ENCODE results near the gene MAPKAP1.

MAPKAP1 gene

GRCh38 chr9:125541840-125542243 lies 165.2 kb downstream of the MAPKAP1 start:
- H3K4me1 ChIP-seq (ENCODE audit: control insufficient read depth, low read depth, low read length): no peaks in the 10 kb centered on the region
- H3K79me1 ChIP-seq (ENCODE audit: low read length): no peaks in the 10 kb centered on the region
- no peak overlapping the region for H3K18ac ChIP-seq (ENCODE audit: low read length)
- H2AK5ac ChIP-seq (ENCODE audit: low read length): no peak overlapping the region
- H3K27ac ChIP-seq (ENCODE audit: low read depth, low read length): no peak overlapping the region
- no peak overlapping the region for H3K56ac ChIP-seq (ENCODE audit: low read length)
- H3K36me3 ChIP-seq (ENCODE audit: control insufficient read depth, insufficient read depth, low read length): no peaks in the 10 kb centered on the region
- H2BK15ac ChIP-seq (replicated peaks; ENCODE audit: low read depth): no peak overlapping the region
- H3K4me3 ChIP-seq (ENCODE audit: low read length): no peak overlapping the region
- H3K23ac ChIP-seq (ENCODE audit: low read length): no peak overlapping the region
- WGBS (ENCODE audit: extremely low coverage, insufficient coverage, low lambda C conversion rate): no CpG with 5 or more reads among the region's 12 CpGs
- no peak overlapping the region for H3K4ac ChIP-seq (ENCODE audit: low read depth, low read length)
- no peak overlapping the region for H2BK120ac ChIP-seq (ENCODE audit: low read depth, low read length)
- no peak overlapping the region for H2BK5ac ChIP-seq (ENCODE audit: low read length)
- H3K9ac ChIP-seq (ENCODE audit: low read length): no peak overlapping the region
- no peaks in the 10 kb centered on the region for H3K79me2 ChIP-seq (ENCODE audit: control insufficient read depth, insufficient read depth, low read length)
- DNase-seq: no peak
- no peak overlapping the region for H4K5ac ChIP-seq (ENCODE audit: low read length)
- H3K27me3 ChIP-seq (ENCODE audit: insufficient read depth, low read length, poor library complexity): no peaks in the 10 kb centered on the region
- no peak overlapping the region for H4K8ac ChIP-seq (ENCODE audit: low read depth, low read length)
- H3K4me2 ChIP-seq (ENCODE audit: low read length): no peak overlapping the region

- Histone ChIP-seq H3K79me2 (ENCODE audit: control insufficient read depth, insufficient read depth, low read length) (no peaks in the 10 kb centered on the region), H4K5ac (ENCODE audit: low read length) (no peak overlapping the region), H2BK5ac (ENCODE audit: low read length) (no peak overlapping the region), H2BK120ac (ENCODE audit: low read depth, low read length) (no peak overlapping the region), H3K56ac (ENCODE audit: low read length) (no peak overlapping the region), H3K23ac (ENCODE audit: low read length) (peak overlapping the region; percentile 33), H3K79me1 (ENCODE audit: low read length) (no peaks in the 10 kb centered on the region), H3K27ac (ENCODE audit: low read depth, low read length) (no peak overlapping the region), H3K18ac (ENCODE audit: low read length) (no peak overlapping the region), H2AK5ac (ENCODE audit: low read length) (no peak overlapping the region), H3K36me3 (ENCODE audit: control insufficient read depth, insufficient read depth, low read length) (no peaks in the 10 kb centered on the region), H2BK15ac (replicated peaks; ENCODE audit: low read depth) (no peak overlapping the region), H3K4ac (ENCODE audit: low read depth, low read length) (no peak overlapping the region), H3K9ac (ENCODE audit: low read length) (no peak overlapping the region), H4K8ac (ENCODE audit: low read depth, low read length) (no peak overlapping the region), H3K4me2 (ENCODE audit: low read length) (no peak overlapping the region), H3K4me1 (ENCODE audit: control insufficient read depth, low read depth, low read length) (no peaks in the 10 kb centered on the region), H3K27me3 (ENCODE audit: insufficient read depth, low read length, poor library complexity) (no peaks in the 10 kb centered on the region), H3K4me3 (ENCODE audit: low read length) (no peak overlapping the region)
- no peak for DNase-seq
- WGBS (ENCODE audit: extremely low coverage, insufficient coverage, low lambda C conversion rate): no CpG with 5 or more reads among the region's 3 CpGs
Measured at GRCh38 chr9:125540497-125540896, 166.5 kb downstream of the MAPKAP1 start.

GRCh38 chr9:125538092-125538473 lies 168.9 kb downstream of the MAPKAP1 start:
- Histone ChIP-seq H3K18ac (ENCODE audit: low read length) (no peak overlapping the region), H3K4me3 (ENCODE audit: low read length) (no peak overlapping the region), H3K4me1 (ENCODE audit: control insufficient read depth, low read depth, low read length) (no peaks in the 10 kb centered on the region), H3K36me3 (ENCODE audit: control insufficient read depth, insufficient read depth, low read length) (no peaks in the 10 kb centered on the region), H4K8ac (ENCODE audit: low read depth, low read length) (no peak overlapping the region), H3K79me2 (ENCODE audit: control insufficient read depth, insufficient read depth, low read length) (no peaks in the 10 kb centered on the region), H2AK5ac (ENCODE audit: low read length) (no peak overlapping the region), H3K56ac (ENCODE audit: low read length) (no peak overlapping the region), H2BK15ac (replicated peaks; ENCODE audit: low read depth) (no peak overlapping the region), H4K5ac (ENCODE audit: low read length) (no peak overlapping the region), H3K27me3 (ENCODE audit: insufficient read depth, low read length, poor library complexity) (no peaks in the 10 kb centered on the region), H2BK120ac (ENCODE audit: low read depth, low read length) (no peak overlapping the region), H3K4ac (ENCODE audit: low read depth, low read length) (no peak overlapping the region), H3K4me2 (ENCODE audit: low read length) (no peak overlapping the region), H3K23ac (ENCODE audit: low read length) (no peak overlapping the region), H3K9ac (ENCODE audit: low read length) (no peak overlapping the region), H2BK5ac (ENCODE audit: low read length) (no peak overlapping the region), H3K27ac (ENCODE audit: low read depth, low read length) (no peak overlapping the region), H3K79me1 (ENCODE audit: low read length) (no peaks in the 10 kb centered on the region)
- no CpG with 5 or more reads among the region's 2 CpGs for WGBS (ENCODE audit: extremely low coverage, insufficient coverage, low lambda C conversion rate)
- no peak for DNase-seq

- no peak for DNase-seq
- Histone ChIP-seq H3K36me3 (ENCODE audit: control insufficient read depth, insufficient read depth, low read length) (no peaks in the 10 kb centered on the region), H3K4ac (ENCODE audit: low read depth, low read length) (no peak overlapping the region), H3K4me2 (ENCODE audit: low read length) (no peak overlapping the region), H3K9ac (ENCODE audit: low read length) (no peak overlapping the region), H4K5ac (ENCODE audit: low read length) (no peak overlapping the region), H4K8ac (ENCODE audit: low read depth, low read length) (no peak overlapping the region), H3K56ac (ENCODE audit: low read length) (no peak overlapping the region), H2BK120ac (ENCODE audit: low read depth, low read length) (no peak overlapping the region), H3K4me3 (ENCODE audit: low read length) (no peak overlapping the region), H2BK15ac (replicated peaks; ENCODE audit: low read depth) (no peak overlapping the region), H2AK5ac (ENCODE audit: low read length) (no peak overlapping the region), H3K79me1 (ENCODE audit: low read length) (no peaks in the 10 kb centered on the region), H3K27ac (ENCODE audit: low read depth, low read length) (no peak overlapping the region), H2BK5ac (ENCODE audit: low read length) (no peak overlapping the region), H3K18ac (ENCODE audit: low read length) (no peak overlapping the region), H3K4me1 (ENCODE audit: control insufficient read depth, low read depth, low read length) (no peaks in the 10 kb centered on the region), H3K23ac (ENCODE audit: low read length) (no peak overlapping the region), H3K27me3 (ENCODE audit: insufficient read depth, low read length, poor library complexity) (no peaks in the 10 kb centered on the region), H3K79me2 (ENCODE audit: control insufficient read depth, insufficient read depth, low read length) (no peaks in the 10 kb centered on the region)
- WGBS (ENCODE audit: extremely low coverage, insufficient coverage, low lambda C conversion rate): no CpG with 5 or more reads among the region's 2 CpGs
Measured at GRCh38 chr9:125537442-125538091, 169.4 kb downstream of the MAPKAP1 start.

GRCh38 chr9:125536776-125537175 lies 170.2 kb downstream of the MAPKAP1 start:
- no peak overlapping the region for H3K9ac ChIP-seq (ENCODE audit: low read length)
- no peak overlapping the region for H4K8ac ChIP-seq (ENCODE audit: low read depth, low read length)
- no peaks in the 10 kb centered on the region for H3K36me3 ChIP-seq (ENCODE audit: control insufficient read depth, insufficient read depth, low read length)
- no peak overlapping the region for H4K5ac ChIP-seq (ENCODE audit: low read length)
- H3K27ac ChIP-seq (ENCODE audit: low read depth, low read length): no peak overlapping the region
- WGBS (ENCODE audit: extremely low coverage, insufficient coverage, low lambda C conversion rate): no CpG with 5 or more reads among the region's 1 CpG
- DNase-seq: no peak
- no peak overlapping the region for H3K4ac ChIP-seq (ENCODE audit: low read depth, low read length)
- H2AK5ac ChIP-seq (ENCODE audit: low read length): no peak overlapping the region
- no peak overlapping the region for H2BK15ac ChIP-seq (replicated peaks; ENCODE audit: low read depth)
- H3K79me2 ChIP-seq (ENCODE audit: control insufficient read depth, insufficient read depth, low read length): no peaks in the 10 kb centered on the region
- H2BK120ac ChIP-seq (ENCODE audit: low read depth, low read length): no peak overlapping the region
- H3K18ac ChIP-seq (ENCODE audit: low read length): no peak overlapping the region
- no peaks in the 10 kb centered on the region for H3K27me3 ChIP-seq (ENCODE audit: insufficient read depth, low read length, poor library complexity)
- no peak overlapping the region for H3K23ac ChIP-seq (ENCODE audit: low read length)
- no peak overlapping the region for H3K4me3 ChIP-seq (ENCODE audit: low read length)
- no peaks in the 10 kb centered on the region for H3K79me1 ChIP-seq (ENCODE audit: low read length)
- no peaks in the 10 kb centered on the region for H3K4me1 ChIP-seq (ENCODE audit: control insufficient read depth, low read depth, low read length)
- H3K56ac ChIP-seq (ENCODE audit: low read length): no peak overlapping the region
- H3K4me2 ChIP-seq (ENCODE audit: low read length): no peak overlapping the region
- H2BK5ac ChIP-seq (ENCODE audit: low read length): no peak overlapping the region

- H3K4me1 ChIP-seq (ENCODE audit: control insufficient read depth, low read depth, low read length): no peaks in the 10 kb centered on the region
- H4K5ac ChIP-seq (ENCODE audit: low read length): no peak overlapping the region
- H3K27ac ChIP-seq (ENCODE audit: low read depth, low read length): no peak overlapping the region
- H3K79me2 ChIP-seq (ENCODE audit: control insufficient read depth, insufficient read depth, low read length): no peaks in the 10 kb centered on the region
- H2AK5ac ChIP-seq (ENCODE audit: low read length): no peak overlapping the region
- H3K56ac ChIP-seq (ENCODE audit: low read length): no peak overlapping the region
- H2BK5ac ChIP-seq (ENCODE audit: low read length): no peak overlapping the region
- H3K18ac ChIP-seq (ENCODE audit: low read length): no peak overlapping the region
- H2BK15ac ChIP-seq (replicated peaks; ENCODE audit: low read depth): no peak overlapping the region
- no CpG with 5 or more reads among the region's 3 CpGs for WGBS (ENCODE audit: extremely low coverage, insufficient coverage, low lambda C conversion rate)
- H4K8ac ChIP-seq (ENCODE audit: low read depth, low read length): no peak overlapping the region
- no peak overlapping the region for H3K4ac ChIP-seq (ENCODE audit: low read depth, low read length)
- no peak overlapping the region for H3K23ac ChIP-seq (ENCODE audit: low read length)
- H3K36me3 ChIP-seq (ENCODE audit: control insufficient read depth, insufficient read depth, low read length): no peaks in the 10 kb centered on the region
- H3K27me3 ChIP-seq (ENCODE audit: insufficient read depth, low read length, poor library complexity): no peaks in the 10 kb centered on the region
- no peaks in the 10 kb centered on the region for H3K79me1 ChIP-seq (ENCODE audit: low read length)
- no peak overlapping the region for H3K4me3 ChIP-seq (ENCODE audit: low read length)
- no peak overlapping the region for H3K4me2 ChIP-seq (ENCODE audit: low read length)
- H3K9ac ChIP-seq (ENCODE audit: low read length): no peak overlapping the region
- no peak overlapping the region for H2BK120ac ChIP-seq (ENCODE audit: low read depth, low read length)
- DNase-seq: peak; percentile 63
Measured at GRCh38 chr9:125536167-125536772, 170.7 kb downstream of the MAPKAP1 start.
